PC-3 (cell line): ENCODE results near the gene GFPT2. TPM values are rescaled to one million over a fixed set of nuclear protein-coding genes. Genes with fewer than 3 reads are reported as not detected.
"Not testable (repeated sequence)": the region's sequence is repeated elsewhere in the genome, so short reads cannot be mapped to it uniquely, and the experiment has no call there.

Experiments
- ATAC-seq: fragments of 200-7000 bp; cut with Tn5 transposase; 2 replicates; pipeline ENCODE4 v1.9.1; 2020; ENCODE audit warnings: mild to moderate bottlenecking, moderate library complexity
- BruUV-seq: library from RNA; stranded (reverse); fragments of 400-500 nt; replicated peaks from 2 replicates; lab custom pipeline; 2021; lab: Mats Ljungman, UMichigan
- CTCF ChIA-PET: fragments of 300-600 bp; sonication (Branson Sonifier 250); formaldehyde crosslinking; loops from one replicate; lab custom pipeline; 2022; ENCODE audit warnings: antibody characterized with exemption; lab: Charles Lee
- POLR2A ChIA-PET: fragments of 300-600 bp; sonication (Branson Sonifier 250); formaldehyde crosslinking; loops from one replicate; lab custom pipeline; 2022; ENCODE audit warnings: antibody characterized with exemption; ENCODE audit not compliant: unreplicated experiment; lab: Charles Lee
- DNase-seq: peaks from one replicate; pipeline ENCODE4 v3.0.0-alpha.2; 2015
- H2AFZ ChIP-seq: fragments of 300-600 bp; sonication (generic); 2 replicates; pipeline ENCODE4 v1.6.0; 2016; ENCODE audit warnings: antibody characterized with exemption, low read length
- H3F3A ChIP-seq: fragments of 300-600 bp; sonication (generic); one replicate; pipeline ENCODE4 v1.6.0; 2017; ENCODE audit warnings: antibody characterized with exemption, low read length, control low read depth, mild to moderate bottlenecking; ENCODE audit not compliant: unreplicated experiment
- H3K27ac ChIP-seq: fragments of 300-600 bp; sonication (generic); 2 replicates; pipeline ENCODE4 v1.5.1; 2016; ENCODE audit warnings: mild to moderate bottlenecking, low read length
- H3K27me3 ChIP-seq: fragments of 300-600 bp; sonication (generic); 2 replicates; pipeline ENCODE4 v1.6.1; 2016; ENCODE audit warnings: low read length, mixed read lengths
- H3K36me3 ChIP-seq: fragments of 300-600 bp; sonication (generic); 2 replicates; pipeline ENCODE4 v1.6.1; 2016; ENCODE audit warnings: low read depth, mixed run types, low read length, mixed read lengths
- H3K4me1 ChIP-seq: fragments of 300-600 bp; sonication (generic); 2 replicates; pipeline ENCODE4 v1.5.1; 2016; ENCODE audit warnings: low read length; ENCODE audit not compliant: insufficient read depth
- H3K4me2 ChIP-seq: fragments of 300-600 bp; sonication (generic); 2 replicates; pipeline ENCODE4 v1.6.0; 2016; ENCODE audit warnings: low read length
- H3K4me3 ChIP-seq: fragments of 300-600 bp; sonication (generic); 2 replicates; pipeline ENCODE4 v1.5.1; 2016; ENCODE audit warnings: mild to moderate bottlenecking, low read length, mixed read lengths
- H3K79me2 ChIP-seq: fragments of 300-600 bp; sonication (generic); 2 replicates; pipeline ENCODE4 v1.6.1; 2017; ENCODE audit warnings: low read length, mixed read lengths
- H3K9ac ChIP-seq: fragments of 300-600 bp; sonication (generic); 2 replicates; pipeline ENCODE4 v1.6.0; 2016; ENCODE audit warnings: mild to moderate bottlenecking, low read length
- H3K9me2 ChIP-seq: fragments of 300-600 bp; sonication (generic); replicated peaks from 2 replicates; pipeline ENCODE4 v1.6.1; 2016; ENCODE audit warnings: mixed run types, low read length, mixed read lengths
- H3K9me3 ChIP-seq: fragments of 300-600 bp; sonication (generic); 2 replicates; pipeline ENCODE4 v1.6.1; 2016; ENCODE audit warnings: low read length, mixed read lengths
- H4K20me1 ChIP-seq: fragments of 300-600 bp; sonication (generic); 2 replicates; pipeline ENCODE4 v1.6.1; 2016; ENCODE audit warnings: low read length, mixed read lengths
- CTCF ChIP-seq: fragments of 300-600 bp; sonication (generic); conservative IDR thresholded peaks from 2 replicates; pipeline ENCODE4 v1.5.1; 2017; ENCODE audit warnings: antibody characterized with exemption, low read depth, mild to moderate bottlenecking, low read length
- EZH2 ChIP-seq: fragments of 300-600 bp; sonication (generic); IDR thresholded peaks from one replicate; pipeline ENCODE4 v1.6.1; 2017; ENCODE audit warnings: antibody characterized with exemption, mild to moderate bottlenecking, low read length; ENCODE audit not compliant: unreplicated experiment
- EZH2phosphoT487 ChIP-seq: fragments of 300-600 bp; sonication (generic); IDR thresholded peaks from 2 replicates; pipeline ENCODE4 v1.6.1; 2018; ENCODE audit warnings: mild to moderate bottlenecking, antibody characterized with exemption, low read length, borderline replicate concordance
- intact Hi-C: fragments of 100-400 bp; cut with micrococcal nuclease; formaldehyde crosslinking; loops from 2 replicates; pipeline ENCODE4 v1.9.0; 2023
- total RNA-seq: library from RNA; depleted of rRNA; stranded (reverse); fragments of >200 nt; gene quantifications from 2 replicates; pipeline ENCODE4 v1.2.3, GENCODE V29; 2014

Gene GFPT2
- total RNA-seq, 1 experiment from 2014 or later: 2.2 TPM

GRCh38 chr5:180299526-180299925 is 53.6 kb downstream of the GFPT2 start:
- Histone ChIP-seq H3K27ac (no peak overlapping the region), H2AFZ (no peak overlapping the region), H3K27me3 (no peaks in the 10 kb centered on the region), H3F3A (no peaks in the 10 kb centered on the region), H3K4me3 (no peak overlapping the region), H3K4me2 (no peak overlapping the region), H3K9me2 (no peaks in the 10 kb centered on the region), H3K9me3 (no peaks in the 10 kb centered on the region), H3K9ac (no peak overlapping the region), H3K4me1 (no peaks in the 10 kb centered on the region), H3K36me3 (no peaks in the 10 kb centered on the region), H4K20me1 (no peaks in the 10 kb centered on the region), H3K79me2 (no peaks in the 10 kb centered on the region)
- CTCF ChIA-PET: no interaction called here
- TF ChIP-seq EZH2phosphoT487 (no peak), EZH2 (no peak), CTCF (no peak)
- no TSS peak for BruUV-seq
- DNase-seq: no peak
- POLR2A ChIA-PET: no interaction called here
- ATAC-seq: no peak
- intact Hi-C loops: no loop called here

GRCh38 chr5:180299014-180299413 is 54.1 kb downstream of the GFPT2 start:
- H3F3A ChIP-seq, H2AFZ ChIP-seq, intact Hi-C loops, H3K4me2 ChIP-seq, H3K36me3 ChIP-seq, H3K4me1 ChIP-seq, DNase-seq, H3K27ac ChIP-seq, H3K9ac ChIP-seq, BruUV-seq, ATAC-seq, CTCF ChIA-PET, H3K27me3 ChIP-seq, H3K9me2 ChIP-seq, H3K79me2 ChIP-seq, H3K9me3 ChIP-seq, H3K4me3 ChIP-seq, H4K20me1 ChIP-seq, POLR2A ChIA-PET: not testable (repeated sequence)

GRCh38 chr5:180297587-180298282 is 55.4 kb downstream of the GFPT2 start:
- Histone ChIP-seq H2AFZ (no peak overlapping the region), H3K79me2 (peaks cover 4% of the 10 kb centered on the region; the same call in 1 of the 2 replicates), H4K20me1 (no peaks in the 10 kb centered on the region), H3K9me2 (no peaks in the 10 kb centered on the region), H3K27me3 (no peaks in the 10 kb centered on the region), H3K36me3 (no peaks in the 10 kb centered on the region), H3K27ac (no peak overlapping the region), H3K4me2 (no peak overlapping the region), H3K4me3 (no peak overlapping the region), H3K4me1 (peaks cover 4% of the 10 kb centered on the region; the same call in 1 of the 2 replicates), H3K9me3 (no peaks in the 10 kb centered on the region), H3F3A (no peaks in the 10 kb centered on the region), H3K9ac (no peak overlapping the region)
- BruUV-seq: no TSS peak
- no peak for TF ChIP-seq EZH2phosphoT487
- no peak for TF ChIP-seq CTCF
- no peak for TF ChIP-seq EZH2
- ChIA-PET POLR2A (no interaction called here), CTCF (no interaction called here)
- intact Hi-C loops: no loop called here
- ATAC-seq (no peak), DNase-seq (no peak)
